Thyroid gland (tissue), 4 donors: Measurements from ENCODE around the gene CDV3. TPM values are rescaled to one million over a fixed set of nuclear protein-coding genes. Genes with fewer than 3 reads are reported as not detected.

ENCODE experiments used
- DNase-seq, 2 donors: peaks; one replicate each; pipeline ENCODE4 v3.0.0-alpha.2; 2019
- H3K27ac ChIP-seq, 3 donors: fragments of 200-600 bp; sonication (generic); 1 replicate in 2 of 3; 2 replicates in 1 of 3; pipeline ENCODE4 v1.5.1; 2016 to 2019; ENCODE audit warnings: mild to moderate bottlenecking in 1 of 3, moderate library complexity in 1 of 3
- H3K27me3 ChIP-seq: fragments of 200-600 bp; sonication (generic); one replicate; pipeline ENCODE4 v1.5.1; 2019
- H3K36me3 ChIP-seq, 2 donors: fragments of 200-600 bp; sonication (generic); one replicate each; pipeline ENCODE4 v1.5.1; 2016 to 2019
- H3K4me1 ChIP-seq, 2 donors: fragments of 200-600 bp; sonication (generic); one replicate each; pipeline ENCODE4 v1.5.1; 2017 to 2019
- H3K4me3 ChIP-seq, 3 donors: fragments of 200-600 bp; sonication (generic); replicated peaks in 1 of 3; 1 replicate in 2 of 3; 2 replicates in 1 of 3; pipeline ENCODE4 v1.5.1; 2016; ENCODE audit warnings: mild to moderate bottlenecking in 1 of 3
- H3K9me3 ChIP-seq: fragments of 200-600 bp; sonication (generic); one replicate; pipeline ENCODE4 v1.5.1; 2017
- CTCF ChIP-seq, 6 experiments: fragments of 200-600 bp in 3 of 6; fragments of 450-650 bp in 3 of 6; sonication (generic) in 3 of 6; IDR thresholded peaks; one replicate each; pipeline ENCODE4 v1.5.1; 2016 to 2019; ENCODE audit warnings: antibody characterized with exemption in 6 of 6, mild to moderate bottlenecking in 2 of 6, inconsistent platforms in 1 of 6, moderate library complexity in 1 of 6
- POLR2A ChIP-seq, 2 donors: fragments of 450-650 bp; IDR thresholded peaks; one replicate each; pipeline ENCODE4 v1.6.1; 2017; ENCODE audit warnings: antibody characterized with exemption in 2 of 2, mild to moderate bottlenecking in 2 of 2, moderate library complexity in 1 of 2
- WGBS, 2 donors: methylation state at CpG; one replicate each; pipeline ENCODE4 v1.1.5; 2017; 5-methylcytosine and 5-hydroxymethylcytosine counted together
- intact Hi-C: fragments of 100-400 bp; cut with DNase I; formaldehyde crosslinking; loops from one replicate; pipeline ENCODE4 v1.15.1; 2023
- total RNA-seq, 4 donors: library from RNA; depleted of rRNA; stranded (reverse); fragments of >200 nt; gene quantifications; one replicate each; pipeline ENCODE4 v1.2.3, GENCODE V29; 2016

CDV3 gene
- total RNA-seq, 4 donors from 2014 or later = 147 to 177 (median 166) TPM

GRCh38 chr3:133591271-133591742, 17.8 kb downstream of the CDV3 start:
- peak overlapping the region in 1 of 3 donors; percentile 41 for H3K27ac ChIP-seq
- intact Hi-C loops = no loop called here
- no peaks in the 10 kb centered on the region for H3K9me3 ChIP-seq
- no peak overlapping the region for H3K4me3 ChIP-seq
- TF ChIP-seq POLR2A (IDR thresholded peaks at IDR 0.05) = no peak
- TF ChIP-seq CTCF (IDR thresholded peaks at IDR 0.05) = no peak
- DNase-seq = peak in 1 of 2 donors; percentile 28
- no peaks in the 10 kb centered on the region for H3K27me3 ChIP-seq
- WGBS, 2 donors = 87 to 91% methylated on average over 3 of the region's 3 CpGs
- peaks cover 3 to 9% of the 10 kb centered on the region in 2 donors for H3K4me1 ChIP-seq
- peaks cover 31 to 35% of the 10 kb centered on the region in 2 donors for H3K36me3 ChIP-seq

- no peaks in the 10 kb centered on the region for H3K27me3 ChIP-seq
- no peak for DNase-seq
- no peak overlapping the region for H3K27ac ChIP-seq
- WGBS, 2 donors = 92 to 98% methylated on average over 5 of the region's 5 CpGs
- peaks cover 17 to 20% of the 10 kb centered on the region in 2 donors for H3K36me3 ChIP-seq
- H3K4me1 ChIP-seq = peaks cover 3 to 9% of the 10 kb centered on the region in 2 donors
- no peaks in the 10 kb centered on the region for H3K9me3 ChIP-seq
- TF ChIP-seq POLR2A (IDR thresholded peaks at IDR 0.05) (no peak), CTCF (IDR thresholded peaks at IDR 0.05) (no peak)
- H3K4me3 ChIP-seq = no peak overlapping the region
- intact Hi-C loops = no loop called here
These were observed 19.4 kb downstream of the CDV3 start for GRCh38 chr3:133592843-133593242.

GRCh38 chr3:133593243-133593642, 19.8 kb downstream of the CDV3 start:
- DNase-seq = no peak
- Histone ChIP-seq H3K4me3 (no peak overlapping the region), H3K4me1 (peaks cover 3 to 9% of the 10 kb centered on the region in 2 donors), H3K27me3 (no peaks in the 10 kb centered on the region), H3K27ac (no peak overlapping the region), H3K9me3 (no peaks in the 10 kb centered on the region), H3K36me3 (peaks cover 13 to 16% of the 10 kb centered on the region in 2 donors)
- WGBS, 2 donors = 90 to 91% methylated on average over 2 of the region's 2 CpGs
- intact Hi-C loops = no loop called here
- no peak for TF ChIP-seq CTCF (IDR thresholded peaks at IDR 0.05)
- no peak for TF ChIP-seq POLR2A (IDR thresholded peaks at IDR 0.05)

GRCh38 chr3:133595341-133595740, 21.9 kb downstream of the CDV3 start:
- TF ChIP-seq POLR2A (IDR thresholded peaks at IDR 0.05) = no peak
- TF ChIP-seq CTCF (IDR thresholded peaks at IDR 0.05) = no peak
- H3K4me3 ChIP-seq = no peak overlapping the region
- no peak for DNase-seq
- 89 to 91% methylated on average over 1 of the region's 1 CpG for WGBS, 2 donors
- H3K36me3 ChIP-seq = no peaks in the 10 kb centered on the region
- no peak overlapping the region for H3K27ac ChIP-seq
- H3K9me3 ChIP-seq = no peaks in the 10 kb centered on the region
- intact Hi-C loops = no loop called here
- peaks cover 3 to 9% of the 10 kb centered on the region in 2 donors for H3K4me1 ChIP-seq
- H3K27me3 ChIP-seq = no peaks in the 10 kb centered on the region

- H3K4me3 ChIP-seq = no peak overlapping the region
- no peaks in the 10 kb centered on the region for H3K27me3 ChIP-seq
- H3K27ac ChIP-seq = no peak overlapping the region
- H3K4me1 ChIP-seq = no peaks in the 10 kb centered on the region
- H3K9me3 ChIP-seq = no peaks in the 10 kb centered on the region
- 97% methylated on average over 3 of the region's 3 CpGs for WGBS, 2 donors
- intact Hi-C loops = no loop called here
- no peaks in the 10 kb centered on the region for H3K36me3 ChIP-seq
- TF ChIP-seq POLR2A (IDR thresholded peaks at IDR 0.05) (no peak), CTCF (IDR thresholded peaks at IDR 0.05) (no peak)
- no peak for DNase-seq
These were observed 24.9 kb downstream of the CDV3 start for GRCh38 chr3:133598405-133598804.
